ENCODE data around the gene RFWD3.

RFWD3 gene

DNA sequence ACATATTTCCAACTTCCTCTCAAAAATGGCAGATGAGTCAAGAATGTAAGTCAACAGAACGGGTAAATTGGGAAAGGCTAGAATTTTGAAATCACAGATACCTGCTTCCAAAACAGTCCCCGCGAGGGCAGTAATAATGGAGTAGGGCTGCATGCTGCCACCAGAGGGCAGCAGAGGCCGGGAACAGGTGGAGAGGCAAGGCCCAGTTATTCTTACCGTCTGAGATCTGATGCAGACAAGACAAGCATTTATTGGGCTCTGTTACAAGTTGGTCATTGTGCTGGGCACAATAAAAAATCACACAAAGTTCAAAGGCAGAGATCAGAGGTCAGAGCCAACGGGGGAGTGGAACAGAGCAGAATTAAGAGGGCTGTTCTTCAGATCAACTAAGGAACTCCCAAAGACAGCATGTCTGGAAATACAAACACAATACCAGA, 42.8 kb upstream of the RFWD3 start:
- Histone ChIP-seq H3K4me1 (ENCODE audit: control extremely low read depth in 1 of 4, control insufficient read depth in 4 of 4, insufficient read depth in 4 of 4, low read length in 3 of 4) (peaks cover 0 to 4% (median 0%) of the 10 kb centered on the region in 4 experiments), H3K36me3 (ENCODE audit: control insufficient read depth in 4 of 4, insufficient read depth in 4 of 4, low read length in 3 of 4) (no peaks in the 10 kb centered on the region), H3K27me3 (replicated peaks in 2 of 5; ENCODE audit: control insufficient read depth in 4 of 5, insufficient read depth in 5 of 5, low read length in 4 of 5) (no peaks in the 10 kb centered on the region), H3K27ac (ENCODE audit: insufficient read depth in 1 of 2, low read depth in 1 of 2, low read length in 2 of 2, poor library complexity in 1 of 2, severe bottlenecking in 2 of 2) (no peak overlapping the region), H3K4me3 (ENCODE audit: control insufficient read depth in 1 of 7, extremely low read depth in 1 of 7, insufficient read depth in 4 of 7, low read depth in 2 of 7, low read length in 6 of 7) (no peak overlapping the region), H3K9me3 (ENCODE audit: control extremely low read depth in 1 of 5, control insufficient read depth in 4 of 5, insufficient read depth in 2 of 5, low read depth in 1 of 5, low read length in 4 of 5) (no peaks in the 10 kb centered on the region)
- 4% methylated on average over 6 of the region's 6 CpGs for WGBS (ENCODE audit: insufficient coverage)
- ChIA-PET POLR2A (no interaction called here), CTCF (interaction anchor here (0.8 to 6.9 kb wide), 11 partner anchors 9 to 226 kb away, joined by 3 to 98 read pairs (median 5); partner anchors contain the start of gene MLKL)
- DNase-seq = peak; percentile 77 to 85 (median 77)

DNA sequence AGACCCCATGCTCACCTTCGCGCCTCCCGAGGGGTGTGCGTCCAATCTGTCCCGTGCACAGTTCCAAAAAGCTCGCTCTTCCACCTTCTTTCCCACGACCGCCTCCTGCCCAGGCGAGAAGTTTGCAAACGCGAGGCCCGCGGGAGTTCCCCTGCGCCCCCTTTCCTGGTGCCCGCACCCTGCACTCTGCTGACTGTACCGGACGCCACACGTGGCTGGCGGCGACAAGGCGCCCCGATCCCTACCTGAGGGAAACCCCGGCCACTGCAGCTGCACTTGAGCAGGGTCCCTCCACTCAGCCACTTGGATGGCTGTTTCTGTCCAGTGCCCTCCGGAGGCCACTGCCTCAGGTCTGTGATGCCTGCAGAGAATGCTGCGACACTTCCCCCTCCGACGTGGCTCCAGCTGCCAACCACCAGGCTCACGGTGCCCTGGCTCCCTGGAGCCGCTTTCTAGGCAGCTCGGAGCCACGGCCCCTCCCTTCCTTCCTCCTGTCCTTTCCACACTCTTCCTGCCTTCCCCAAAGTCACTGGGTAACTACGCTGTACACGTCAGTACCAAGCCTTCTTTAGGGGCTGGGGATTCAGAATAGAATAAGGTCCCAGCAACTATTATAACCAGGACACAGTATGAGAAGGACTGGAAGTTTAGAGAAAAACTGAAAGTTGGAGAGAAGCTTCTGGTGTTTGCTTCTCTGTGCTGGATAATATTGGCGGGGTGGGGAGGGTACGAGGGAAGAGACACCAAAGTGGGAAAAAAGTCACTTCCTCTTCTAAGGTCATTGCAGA, 34.0 kb upstream of the RFWD3 start, which contains the start of gene MLKL:
Gene MLKL, minus strand, starts transcription at position 425 of the 788 bp plus-strand sequence. CDS start 5,105 bp downstream, outside the sequence.
- 0% methylated on average over 32 of the region's 35 CpGs for WGBS (ENCODE audit: insufficient coverage)
- CTCF ChIA-PET = interaction anchor here (0.6 to 4.9 kb wide), 6 partner anchors 10 to 568 kb away, joined by 3 to 22 read pairs (median 4); partner anchors contain the start of gene RFWD3
- no peaks in the 10 kb centered on the region for H3K27me3 ChIP-seq (replicated peaks in 2 of 5; ENCODE audit: control insufficient read depth in 4 of 5, insufficient read depth in 5 of 5, low read length in 4 of 5)

DNA sequence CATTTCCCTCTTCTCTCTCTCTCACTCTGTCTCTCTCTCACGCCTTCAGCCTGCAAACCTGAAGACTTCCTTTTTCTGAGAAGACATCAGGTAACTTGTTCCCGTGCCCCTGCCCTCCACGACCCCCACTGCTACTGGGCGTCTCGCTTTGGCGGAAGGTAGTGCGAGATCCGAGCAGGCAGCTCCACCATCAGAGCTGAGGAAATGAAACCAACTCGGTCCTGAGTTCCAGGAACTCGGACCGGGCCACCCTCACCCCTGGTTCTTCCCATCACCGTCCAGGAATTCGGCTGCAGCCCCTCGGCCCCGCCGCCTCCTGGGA, 33.4 kb upstream of the RFWD3 start:
- no peaks in the 10 kb centered on the region for H3K9me3 ChIP-seq (ENCODE audit: control extremely low read depth in 1 of 5, control insufficient read depth in 4 of 5, insufficient read depth in 2 of 5, low read depth in 1 of 5, low read length in 4 of 5)
- H3K27ac ChIP-seq (ENCODE audit: insufficient read depth in 1 of 2, low read depth in 1 of 2, low read length in 2 of 2, poor library complexity in 1 of 2, severe bottlenecking in 2 of 2) = peak overlapping the region; percentile 64 to 86
- peaks cover 14 to 46% (median 33%) of the 10 kb centered on the region in 4 experiments for H3K4me1 ChIP-seq (ENCODE audit: control extremely low read depth in 1 of 4, control insufficient read depth in 4 of 4, insufficient read depth in 4 of 4, low read length in 3 of 4)
- POLR2A ChIA-PET = interaction anchor here (1.2 kb wide), 1 partner anchor 12 kb away, joined by 4 read pairs; no protein-coding TSS in a partner anchor
- peak in 2 of 3 donors; percentile 48 to 59 for DNase-seq
- WGBS (ENCODE audit: insufficient coverage) = 0% methylated on average over 16 of the region's 16 CpGs
- peaks cover 2 to 10% (median 4%) of the 10 kb centered on the region in 4 experiments for H3K36me3 ChIP-seq (ENCODE audit: control insufficient read depth in 4 of 4, insufficient read depth in 4 of 4, low read length in 3 of 4)
- H3K27me3 ChIP-seq (replicated peaks in 2 of 5; ENCODE audit: control insufficient read depth in 4 of 5, insufficient read depth in 5 of 5, low read length in 4 of 5) = no peaks in the 10 kb centered on the region
- peak overlapping the region; percentile 55 to 97 (median 86) for H3K4me3 ChIP-seq (ENCODE audit: control insufficient read depth in 1 of 7, extremely low read depth in 1 of 7, insufficient read depth in 4 of 7, low read depth in 2 of 7, low read length in 6 of 7)
- CTCF ChIA-PET = interaction anchor here (0.6 to 4.9 kb wide), 3 partner anchors 11 to 569 kb away, joined by 3 to 22 read pairs (median 12); no protein-coding TSS in a partner anchor

More for the DNA sequence above, 34.0 kb upstream of the RFWD3 start, which contains the start of gene MLKL:
- POLR2A ChIA-PET = interaction anchor here (0.5 to 1.2 kb wide), 6 partner anchors 11 to 611 kb away, joined by 3 to 7 read pairs (median 4); no protein-coding TSS in a partner anchor
- peak within 1 kb of the TSS; percentile 74 to 86 for H3K27ac ChIP-seq (ENCODE audit: insufficient read depth in 1 of 2, low read depth in 1 of 2, low read length in 2 of 2, poor library complexity in 1 of 2, severe bottlenecking in 2 of 2)
- peaks cover 0 to 5% (median 0%) of the 10 kb centered on the region in 4 experiments for H3K36me3 ChIP-seq (ENCODE audit: control insufficient read depth in 4 of 4, insufficient read depth in 4 of 4, low read length in 3 of 4)
- H3K9me3 ChIP-seq (ENCODE audit: control extremely low read depth in 1 of 5, control insufficient read depth in 4 of 5, insufficient read depth in 2 of 5, low read depth in 1 of 5, low read length in 4 of 5) = no peaks in the 10 kb centered on the region
- peak within 1 kb of the TSS; percentile 55 to 97 (median 86) for H3K4me3 ChIP-seq (ENCODE audit: control insufficient read depth in 1 of 7, extremely low read depth in 1 of 7, insufficient read depth in 4 of 7, low read depth in 2 of 7, low read length in 6 of 7)
- DNase-seq = peak; percentile 64 to 90 (median 84)
- H3K4me1 ChIP-seq (ENCODE audit: control extremely low read depth in 1 of 4, control insufficient read depth in 4 of 4, insufficient read depth in 4 of 4, low read length in 3 of 4) = peaks cover 14 to 46% (median 33%) of the 10 kb centered on the region in 4 experiments

DNA sequence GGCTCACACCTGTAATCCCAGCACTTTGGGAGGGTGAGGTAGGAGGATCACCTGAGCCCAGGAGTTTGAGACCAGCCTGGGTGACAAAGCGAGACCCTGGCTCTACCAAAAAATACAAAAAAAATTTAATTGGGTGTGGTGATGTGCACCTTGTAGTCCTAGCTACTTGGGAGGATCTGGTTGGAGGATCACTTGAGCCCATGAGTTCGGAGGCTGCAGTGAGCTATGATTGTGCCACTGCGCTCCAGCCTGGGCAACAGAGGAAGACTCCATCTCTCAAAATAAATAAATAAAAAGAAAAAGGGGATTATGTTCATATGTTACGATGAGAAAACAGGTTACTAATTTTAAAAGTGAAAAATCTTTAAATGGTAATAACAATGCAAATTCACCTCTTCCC, 33.0 kb upstream of the RFWD3 start:
- Histone ChIP-seq H3K27ac (ENCODE audit: insufficient read depth in 1 of 2, low read depth in 1 of 2, low read length in 2 of 2, poor library complexity in 1 of 2, severe bottlenecking in 2 of 2) (peak overlapping the region; percentile 64 to 86), H3K4me1 (ENCODE audit: control extremely low read depth in 1 of 4, control insufficient read depth in 4 of 4, insufficient read depth in 4 of 4, low read length in 3 of 4) (peaks cover 14 to 46% (median 33%) of the 10 kb centered on the region in 4 experiments), H3K36me3 (ENCODE audit: control insufficient read depth in 4 of 4, insufficient read depth in 4 of 4, low read length in 3 of 4) (peaks cover 2 to 11% (median 6%) of the 10 kb centered on the region in 4 experiments), H3K27me3 (replicated peaks in 2 of 5; ENCODE audit: control insufficient read depth in 4 of 5, insufficient read depth in 5 of 5, low read length in 4 of 5) (no peaks in the 10 kb centered on the region), H3K4me3 (ENCODE audit: control insufficient read depth in 1 of 7, extremely low read depth in 1 of 7, insufficient read depth in 4 of 7, low read depth in 2 of 7, low read length in 6 of 7) (peak overlapping the region in 6 of 7 experiments; percentile 80 to 97 (median 88)), H3K9me3 (ENCODE audit: control extremely low read depth in 1 of 5, control insufficient read depth in 4 of 5, insufficient read depth in 2 of 5, low read depth in 1 of 5, low read length in 4 of 5) (no peaks in the 10 kb centered on the region)
- ChIA-PET POLR2A (no interaction called here), CTCF (interaction anchor here (0.7 to 4.9 kb wide), 2 partner anchors 9 to 11 kb away, joined by 4 to 22 read pairs; no protein-coding TSS in a partner anchor)
- WGBS (ENCODE audit: insufficient coverage) = no CpG with 5 or more reads among the region's 4 CpGs
- no peak for DNase-seq

DNA sequence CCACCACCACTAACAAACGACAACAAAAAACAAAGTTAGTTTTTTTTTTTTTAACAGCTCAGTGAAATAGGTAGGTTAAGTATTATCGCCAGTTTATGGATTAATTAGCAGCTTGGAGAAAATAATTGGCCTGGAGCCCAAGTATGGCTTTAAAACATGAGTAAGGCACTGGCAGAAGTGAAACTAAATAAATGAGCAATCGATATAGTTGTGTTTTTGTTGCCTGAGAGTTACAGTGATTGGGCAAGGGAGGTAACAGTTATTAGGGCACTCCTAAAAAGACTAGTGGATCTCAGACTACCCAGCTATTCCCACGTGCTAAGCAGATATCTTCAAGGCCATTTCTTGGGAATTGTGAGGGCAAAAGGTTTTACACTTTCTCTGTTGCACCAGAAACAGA, 31.5 kb upstream of the RFWD3 start:
- Histone ChIP-seq H3K36me3 (ENCODE audit: control insufficient read depth in 4 of 4, insufficient read depth in 4 of 4, low read length in 3 of 4) (peaks cover 2 to 19% (median 11%) of the 10 kb centered on the region in 4 experiments), H3K27me3 (replicated peaks in 2 of 5; ENCODE audit: control insufficient read depth in 4 of 5, insufficient read depth in 5 of 5, low read length in 4 of 5) (no peaks in the 10 kb centered on the region), H3K27ac (ENCODE audit: insufficient read depth in 1 of 2, low read depth in 1 of 2, low read length in 2 of 2, poor library complexity in 1 of 2, severe bottlenecking in 2 of 2) (no peak overlapping the region), H3K4me1 (ENCODE audit: control extremely low read depth in 1 of 4, control insufficient read depth in 4 of 4, insufficient read depth in 4 of 4, low read length in 3 of 4) (peaks cover 14 to 46% (median 33%) of the 10 kb centered on the region in 4 experiments), H3K4me3 (ENCODE audit: control insufficient read depth in 1 of 7, extremely low read depth in 1 of 7, insufficient read depth in 4 of 7, low read depth in 2 of 7, low read length in 6 of 7) (peak overlapping the region in 4 of 7 experiments; percentile 5 to 84 (median 46)), H3K9me3 (ENCODE audit: control extremely low read depth in 1 of 5, control insufficient read depth in 4 of 5, insufficient read depth in 2 of 5, low read depth in 1 of 5, low read length in 4 of 5) (no peaks in the 10 kb centered on the region)
- CTCF ChIA-PET = interaction anchor here (0.8 to 4.9 kb wide), 2 partner anchors 13 to 165 kb away, joined by 3 to 22 read pairs; no protein-coding TSS in a partner anchor
- no peak for DNase-seq
- POLR2A ChIA-PET = no interaction called here
- 51% methylated on average over 2 of the region's 4 CpGs for WGBS (ENCODE audit: insufficient coverage)

DNA sequence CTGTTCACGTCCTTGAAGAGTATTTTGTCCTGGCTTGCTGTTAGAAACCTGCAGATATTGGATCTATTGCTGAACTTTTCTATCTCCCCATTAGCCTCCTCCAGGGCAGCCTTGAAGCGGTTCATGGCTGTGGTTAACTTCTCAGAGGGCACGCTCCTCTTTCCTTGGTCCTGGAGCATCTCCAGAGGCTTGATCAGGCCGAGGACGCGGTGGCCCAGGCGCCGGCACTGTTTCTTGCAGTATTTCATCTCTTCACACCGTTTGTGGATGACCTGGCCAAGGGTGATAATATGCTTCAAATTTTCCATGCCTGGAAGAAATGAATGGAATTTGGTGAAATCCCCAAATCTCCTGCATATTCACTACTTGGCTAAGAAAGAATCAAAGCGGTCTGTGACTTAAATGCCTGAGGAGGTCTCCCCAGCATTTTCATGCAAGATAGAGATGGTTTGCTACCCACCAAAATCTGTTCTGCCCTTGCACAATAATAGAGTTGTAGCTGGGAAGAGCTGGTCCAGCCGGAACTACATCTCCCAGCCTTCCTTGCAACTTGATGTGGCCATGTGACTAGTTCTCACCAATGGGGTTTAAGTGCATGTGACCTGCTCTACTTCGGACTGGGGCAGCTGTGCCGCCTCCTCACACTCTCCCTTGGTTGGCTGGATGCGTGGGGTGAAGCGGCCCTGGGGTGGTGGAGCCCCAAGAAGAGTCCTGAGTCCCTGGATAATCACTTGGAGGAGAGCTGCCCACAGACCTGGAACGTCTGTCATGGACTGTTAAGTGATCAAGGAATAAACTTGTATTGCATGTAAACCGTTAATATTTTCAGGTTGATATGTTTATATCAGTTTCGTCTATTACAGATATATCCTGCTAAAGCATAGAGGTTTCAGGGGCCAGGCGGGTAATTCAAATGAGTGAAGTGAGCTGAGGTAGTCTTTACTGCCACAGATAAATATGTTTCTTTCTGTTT, 29.1 kb upstream of the RFWD3 start:
- no peaks in the 10 kb centered on the region for H3K27me3 ChIP-seq (replicated peaks in 2 of 5; ENCODE audit: control insufficient read depth in 4 of 5, insufficient read depth in 5 of 5, low read length in 4 of 5)
- WGBS (ENCODE audit: insufficient coverage) = 61% methylated on average over 11 of the region's 19 CpGs
- H3K36me3 ChIP-seq (ENCODE audit: control insufficient read depth in 4 of 4, insufficient read depth in 4 of 4, low read length in 3 of 4) = peaks cover 6 to 41% (median 26%) of the 10 kb centered on the region in 4 experiments
- H3K4me3 ChIP-seq (ENCODE audit: control insufficient read depth in 1 of 7, extremely low read depth in 1 of 7, insufficient read depth in 4 of 7, low read depth in 2 of 7, low read length in 6 of 7) = peak overlapping the region in 6 of 7 experiments; percentile 21 to 78 (median 43)
- peak; percentile 87 to 91 (median 91) for DNase-seq
- no peaks in the 10 kb centered on the region for H3K9me3 ChIP-seq (ENCODE audit: control extremely low read depth in 1 of 5, control insufficient read depth in 4 of 5, insufficient read depth in 2 of 5, low read depth in 1 of 5, low read length in 4 of 5)
- H3K27ac ChIP-seq (ENCODE audit: insufficient read depth in 1 of 2, low read depth in 1 of 2, low read length in 2 of 2, poor library complexity in 1 of 2, severe bottlenecking in 2 of 2) = peak overlapping the region in 1 of 2 experiments; percentile 29
- CTCF ChIA-PET = interaction anchor here (0.6 kb wide), 1 partner anchor 464 kb away, joined by 3 read pairs; no protein-coding TSS in a partner anchor
- peaks cover 10 to 31% (median 22%) of the 10 kb centered on the region in 4 experiments for H3K4me1 ChIP-seq (ENCODE audit: control extremely low read depth in 1 of 4, control insufficient read depth in 4 of 4, insufficient read depth in 4 of 4, low read length in 3 of 4)
- POLR2A ChIA-PET = no interaction called here

Data from common myeloid progenitor, CD34-positive (primary cell).